Measurements from ENCODE around the gene EHBP1L1.

EHBP1L1 gene

DNA sequence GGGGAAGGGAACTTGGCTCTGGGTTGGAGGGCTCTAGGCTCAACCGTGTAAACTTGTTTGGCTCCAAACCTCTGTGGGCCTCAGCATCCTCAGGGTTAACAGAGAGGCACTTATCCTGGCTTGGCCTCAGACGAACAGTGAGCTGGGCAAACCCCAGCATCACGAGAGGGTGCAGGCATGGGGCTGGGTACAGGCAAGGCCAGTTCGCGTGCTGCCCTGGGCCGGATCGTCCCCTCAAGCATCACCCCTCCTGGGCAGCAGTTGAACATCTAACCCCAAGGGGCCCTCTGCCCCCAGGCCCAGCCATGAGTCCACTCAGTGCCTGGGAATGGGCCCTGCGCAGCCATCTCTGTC lies 1.9 kb downstream of the EHBP1L1 start:
- TF ChIP-seq CTCF (IDR thresholded peaks at IDR 0.05; ENCODE audit: extremely low read depth, insufficient read depth, missing control alignments): no peak
- DNase-seq (ENCODE audit: low spot score): no peak
- in situ Hi-C loops (cut with MboI; ENCODE audit: low pct_unique_long_range_greater_than_20kb, low sequenced_read_pairs, unreplicated experiment): no loop called here

DNA sequence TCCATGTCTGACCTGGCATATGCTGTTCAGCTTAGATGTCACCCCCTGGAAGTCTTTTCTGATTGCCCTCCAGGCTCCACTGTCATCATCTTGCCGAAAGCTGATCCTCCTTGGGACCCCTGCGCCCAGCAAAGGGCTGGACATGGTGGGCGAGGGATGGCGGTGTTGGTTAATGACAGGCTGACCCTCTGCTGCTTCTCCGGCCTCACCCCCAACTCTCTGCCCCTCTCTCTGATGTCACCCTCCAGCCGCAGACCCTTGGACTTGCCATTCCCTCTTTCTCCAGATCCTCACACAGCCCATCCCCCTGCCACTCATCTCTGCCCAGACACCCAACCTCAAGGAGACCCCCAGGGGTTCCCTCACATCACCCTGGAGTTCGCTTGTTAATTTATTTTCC lies 2.3 kb downstream of the EHBP1L1 start:
- DNase-seq (ENCODE audit: low spot score): no peak
- in situ Hi-C loops (cut with MboI; ENCODE audit: low pct_unique_long_range_greater_than_20kb, low sequenced_read_pairs, unreplicated experiment): no loop called here
- no peak for TF ChIP-seq CTCF (IDR thresholded peaks at IDR 0.05; ENCODE audit: extremely low read depth, insufficient read depth, missing control alignments)

DNA sequence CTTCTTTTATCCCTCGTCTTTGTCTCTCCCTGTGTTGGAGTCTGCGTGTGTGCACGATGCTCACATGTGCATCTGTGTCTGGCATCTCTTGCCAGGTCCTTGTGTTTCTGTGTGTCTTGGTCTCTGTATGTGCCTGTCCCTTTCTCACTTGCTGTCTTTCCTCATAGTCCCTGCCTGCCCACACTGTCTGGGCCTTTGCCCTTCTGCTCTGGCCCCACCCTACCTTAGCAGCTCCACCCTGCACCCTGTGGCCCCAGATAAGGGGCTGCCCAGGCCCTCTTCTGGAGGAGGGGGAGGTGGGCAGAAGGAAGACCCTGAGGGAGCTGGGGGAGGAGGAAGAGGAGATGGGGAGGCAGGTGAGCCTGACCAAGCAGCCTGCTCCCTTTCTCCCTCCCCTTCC lies 2.8 kb downstream of the EHBP1L1 start:
- DNase-seq (ENCODE audit: low spot score): no peak
- in situ Hi-C loops (cut with MboI; ENCODE audit: low pct_unique_long_range_greater_than_20kb, low sequenced_read_pairs, unreplicated experiment): no loop called here

GRCh38 chr11:65579291-65579690 lies 3.4 kb downstream of the EHBP1L1 start:
- TF ChIP-seq CTCF (IDR thresholded peaks at IDR 0.05; ENCODE audit: extremely low read depth, insufficient read depth, missing control alignments): no peak
- in situ Hi-C loops (cut with MboI; ENCODE audit: low pct_unique_long_range_greater_than_20kb, low sequenced_read_pairs, unreplicated experiment): no loop called here
- DNase-seq (ENCODE audit: low spot score): no peak

More for the DNA sequence above, 2.8 kb downstream of the EHBP1L1 start:
- no peak for TF ChIP-seq CTCF (IDR thresholded peaks at IDR 0.05; ENCODE audit: extremely low read depth, insufficient read depth, missing control alignments)

DNA sequence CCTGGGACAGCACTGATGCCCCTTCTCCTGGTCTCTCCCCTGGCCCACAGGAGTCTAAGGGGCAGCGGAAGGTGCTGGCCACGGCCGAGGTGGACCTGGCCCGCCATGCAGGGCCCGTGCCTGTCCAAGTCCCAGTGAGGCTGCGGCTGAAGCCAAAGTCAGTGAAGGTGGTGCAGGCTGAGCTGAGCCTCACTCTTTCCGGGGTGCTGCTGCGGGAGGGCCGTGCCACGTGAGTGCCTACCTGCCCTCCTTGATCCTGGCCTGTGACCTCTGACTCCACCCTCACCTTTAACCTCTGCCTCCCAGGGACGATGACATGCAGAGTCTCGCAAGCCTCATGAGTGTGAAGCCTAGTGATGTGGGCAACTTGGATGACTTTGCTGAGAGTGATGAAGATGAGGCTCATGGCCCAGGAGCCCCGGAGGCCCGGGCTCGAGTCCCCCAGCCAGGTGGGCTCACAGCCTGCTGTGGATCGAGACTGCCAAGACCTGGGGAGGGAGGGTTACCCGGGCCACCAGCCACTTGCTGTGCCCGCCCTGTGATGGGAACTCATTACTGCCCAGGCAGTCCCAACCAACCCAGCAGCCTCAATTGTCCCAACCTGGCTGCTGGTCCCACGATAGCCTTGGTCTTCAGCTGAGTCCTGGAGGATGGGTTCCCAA lies 4.3 kb downstream of the EHBP1L1 start:
- no peak for DNase-seq (ENCODE audit: low spot score)
- no peak for TF ChIP-seq CTCF (IDR thresholded peaks at IDR 0.05; ENCODE audit: extremely low read depth, insufficient read depth, missing control alignments)
- in situ Hi-C loops (cut with MboI; ENCODE audit: low pct_unique_long_range_greater_than_20kb, low sequenced_read_pairs, unreplicated experiment): no loop called here

DNA sequence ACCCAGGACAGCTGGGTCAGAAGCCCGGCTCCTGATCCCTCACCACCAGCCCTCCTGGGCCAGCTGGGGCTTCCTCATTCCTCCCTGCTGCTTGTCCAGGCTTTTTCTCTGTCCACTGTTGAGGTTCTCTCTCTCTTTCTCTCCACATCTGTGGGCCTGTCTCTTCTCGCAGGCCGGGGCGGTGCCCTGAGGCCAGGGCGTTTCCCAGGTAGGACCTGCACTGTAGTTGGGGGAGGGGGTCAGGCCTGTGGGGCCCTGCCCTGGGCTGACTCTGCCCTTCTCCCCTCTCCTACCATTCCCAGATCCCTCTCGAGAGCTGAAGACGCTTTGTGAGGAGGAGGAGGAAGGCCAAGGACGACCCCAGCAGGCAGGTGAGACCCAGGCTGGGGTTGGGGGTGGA lies 4.9 kb downstream of the EHBP1L1 start:
- in situ Hi-C loops (cut with MboI; ENCODE audit: low pct_unique_long_range_greater_than_20kb, low sequenced_read_pairs, unreplicated experiment): no loop called here
- no peak for DNase-seq (ENCODE audit: low spot score)
- no peak for TF ChIP-seq CTCF (IDR thresholded peaks at IDR 0.05; ENCODE audit: extremely low read depth, insufficient read depth, missing control alignments)

DNA sequence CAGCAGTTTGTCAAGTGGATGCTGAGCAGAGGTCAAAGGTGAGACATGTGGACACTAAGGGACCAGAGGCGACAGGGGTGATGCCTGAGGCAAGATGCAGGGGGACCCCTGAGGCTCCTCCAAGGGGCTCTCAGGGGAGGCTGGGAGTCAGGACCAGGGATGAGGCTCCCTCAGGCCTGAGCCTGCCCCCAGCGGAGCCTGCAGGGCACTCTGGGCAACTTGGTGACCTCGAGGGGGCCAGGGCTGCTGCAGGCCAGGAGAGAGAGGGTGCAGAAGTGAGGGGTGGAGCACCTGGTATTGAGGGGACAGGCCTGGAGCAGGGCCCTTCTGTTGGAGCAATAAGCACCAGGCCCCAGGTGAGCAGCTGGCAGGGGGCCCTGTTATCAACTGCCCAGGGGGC lies 6.1 kb downstream of the EHBP1L1 start:
- no peak for TF ChIP-seq CTCF (IDR thresholded peaks at IDR 0.05; ENCODE audit: extremely low read depth, insufficient read depth, missing control alignments)
- in situ Hi-C loops (cut with MboI; ENCODE audit: low pct_unique_long_range_greater_than_20kb, low sequenced_read_pairs, unreplicated experiment): no loop called here
- DNase-seq (ENCODE audit: low spot score): no peak

Measured in GM13977 (cell line).